ENCODE measurements around the gene LGI1. TPM values are rescaled to one million over a fixed set of nuclear protein-coding genes. Genes with fewer than 3 reads are reported as not detected.

Gene LGI1
- total RNA-seq, 1 experiment from 2014 or later = not detected

DNA sequence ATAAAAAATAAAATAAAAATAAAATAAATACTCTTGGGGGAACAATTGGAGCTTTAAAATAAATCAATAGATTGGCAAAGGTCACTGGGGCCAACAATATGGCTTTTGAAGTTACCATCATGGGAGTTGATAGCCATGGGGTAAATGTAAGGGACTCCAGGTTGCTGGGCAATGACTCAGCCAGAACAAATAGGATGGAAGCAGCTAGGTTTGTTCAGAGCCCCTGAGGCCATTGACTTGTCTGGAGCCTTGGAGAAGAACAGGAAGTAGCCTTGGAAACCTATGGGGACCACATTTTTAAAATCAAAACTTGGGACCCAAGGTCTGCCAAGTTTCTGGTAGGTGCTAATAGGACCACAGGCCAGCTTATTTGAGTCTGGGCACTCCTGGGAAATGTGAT, 35.2 kb upstream of the LGI1 start:
- POLR2A ChIA-PET = no interaction called here
- Mint-ChIP-seq H3K27ac (no peak overlapping the region), H3K9me3 (no peaks in the 10 kb centered on the region), H3K36me3 (no peaks in the 10 kb centered on the region), H3K4me1 (peaks cover 14% of the 10 kb centered on the region), H3K27me3 (ENCODE audit: low read depth) (peaks cover 13% of the 10 kb centered on the region), H3K4me3 (no peak overlapping the region)
- TF ChIP-seq ATF1 (CRISPR knock-in tag; IDR thresholded peaks at IDR 0.05) (no peak), NFYB (CRISPR knock-in tag; conservative IDR thresholded peaks at IDR 0.05; ENCODE audit: low read depth) (no peak), TEAD1 (CRISPR knock-in tag; IDR thresholded peaks at IDR 0.05) (no peak), IRF2 (CRISPR knock-in tag; IDR thresholded peaks at IDR 0.05; ENCODE audit: borderline replicate concordance, low read depth) (no peak), TEAD4 (CRISPR knock-in tag; IDR thresholded peaks at IDR 0.05) (no peak), OVOL2 (CRISPR knock-in tag; IDR thresholded peaks at IDR 0.05; ENCODE audit: borderline replicate concordance) (no peak), FOXP1 (CRISPR knock-in tag; IDR thresholded peaks at IDR 0.05; ENCODE audit: borderline replicate concordance) (no peak), NFATC4 (CRISPR knock-in tag; IDR thresholded peaks at IDR 0.05) (no peak), SMAD3 (CRISPR knock-in tag; IDR thresholded peaks at IDR 0.05; ENCODE audit: borderline replicate concordance) (no peak), SMAD4 (CRISPR knock-in tag; IDR thresholded peaks at IDR 0.05) (no peak)
- TF ChIP-seq, protein P1, sequence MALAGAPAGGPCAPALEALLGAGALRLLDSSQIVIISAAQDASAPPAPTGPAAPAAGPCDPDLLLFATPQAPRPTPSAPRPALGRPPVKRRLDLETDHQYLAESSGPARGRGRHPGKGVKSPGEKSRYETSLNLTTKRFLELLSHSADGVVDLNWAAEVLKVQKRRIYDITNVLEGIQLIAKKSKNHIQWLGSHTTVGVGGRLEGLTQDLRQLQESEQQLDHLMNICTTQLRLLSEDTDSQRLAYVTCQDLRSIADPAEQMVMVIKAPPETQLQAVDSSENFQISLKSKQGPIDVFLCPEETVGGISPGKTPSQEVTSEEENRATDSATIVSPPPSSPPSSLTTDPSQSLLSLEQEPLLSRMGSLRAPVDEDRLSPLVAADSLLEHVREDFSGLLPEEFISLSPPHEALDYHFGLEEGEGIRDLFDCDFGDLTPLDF (CRISPR knock-in tag; IDR thresholded peaks at IDR 0.05) = no peak
- TF ChIP-seq, protein P2, sequence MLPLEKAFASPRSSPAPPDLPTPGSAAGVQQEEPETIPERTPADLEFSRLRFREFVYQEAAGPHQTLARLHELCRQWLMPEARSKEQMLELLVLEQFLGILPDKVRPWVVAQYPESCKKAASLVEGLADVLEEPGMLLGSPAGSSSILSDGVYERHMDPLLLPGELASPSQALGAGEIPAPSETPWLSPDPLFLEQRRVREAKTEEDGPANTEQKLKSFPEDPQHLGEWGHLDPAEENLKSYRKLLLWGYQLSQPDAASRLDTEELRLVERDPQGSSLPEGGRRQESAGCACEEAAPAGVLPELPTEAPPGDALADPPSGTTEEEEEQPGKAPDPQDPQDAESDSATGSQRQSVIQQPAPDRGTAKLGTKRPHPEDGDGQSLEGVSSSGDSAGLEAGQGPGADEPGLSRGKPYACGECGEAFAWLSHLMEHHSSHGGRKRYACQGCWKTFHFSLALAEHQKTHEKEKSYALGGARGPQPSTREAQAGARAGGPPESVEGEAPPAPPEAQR (CRISPR knock-in tag; IDR thresholded peaks at IDR 0.05) = no peak
- TF ChIP-seq, protein P3, sequence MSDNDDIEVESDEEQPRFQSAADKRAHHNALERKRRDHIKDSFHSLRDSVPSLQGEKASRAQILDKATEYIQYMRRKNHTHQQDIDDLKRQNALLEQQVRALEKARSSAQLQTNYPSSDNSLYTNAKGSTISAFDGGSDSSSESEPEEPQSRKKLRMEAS (CRISPR knock-in tag; IDR thresholded peaks at IDR 0.05) = no peak
- TF ChIP-seq, protein P4, sequence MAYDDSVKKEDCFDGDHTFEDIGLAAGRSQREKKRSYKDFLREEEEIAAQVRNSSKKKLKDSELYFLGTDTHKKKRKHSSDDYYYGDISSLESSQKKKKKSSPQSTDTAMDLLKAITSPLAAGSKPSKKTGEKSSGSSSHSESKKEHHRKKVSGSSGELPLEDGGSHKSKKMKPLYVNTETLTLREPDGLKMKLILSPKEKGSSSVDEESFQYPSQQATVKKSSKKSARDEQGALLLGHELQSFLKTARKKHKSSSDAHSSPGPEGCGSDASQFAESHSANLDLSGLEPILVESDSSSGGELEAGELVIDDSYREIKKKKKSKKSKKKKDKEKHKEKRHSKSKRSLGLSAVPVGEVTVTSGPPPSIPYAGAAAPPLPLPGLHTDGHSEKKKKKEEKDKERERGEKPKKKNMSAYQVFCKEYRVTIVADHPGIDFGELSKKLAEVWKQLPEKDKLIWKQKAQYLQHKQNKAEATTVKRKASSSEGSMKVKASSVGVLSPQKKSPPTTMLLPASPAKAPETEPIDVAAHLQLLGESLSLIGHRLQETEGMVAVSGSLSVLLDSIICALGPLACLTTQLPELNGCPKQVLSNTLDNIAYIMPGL (CRISPR knock-in tag; IDR thresholded peaks at IDR 0.05) = no peak
- TF ChIP-seq, protein P5, sequence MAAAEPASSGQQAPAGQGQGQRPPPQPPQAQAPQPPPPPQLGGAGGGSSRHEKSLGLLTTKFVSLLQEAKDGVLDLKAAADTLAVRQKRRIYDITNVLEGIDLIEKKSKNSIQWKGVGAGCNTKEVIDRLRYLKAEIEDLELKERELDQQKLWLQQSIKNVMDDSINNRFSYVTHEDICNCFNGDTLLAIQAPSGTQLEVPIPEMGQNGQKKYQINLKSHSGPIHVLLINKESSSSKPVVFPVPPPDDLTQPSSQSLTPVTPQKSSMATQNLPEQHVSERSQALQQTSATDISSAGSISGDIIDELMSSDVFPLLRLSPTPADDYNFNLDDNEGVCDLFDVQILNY (CRISPR knock-in tag; IDR thresholded peaks at IDR 0.05) = no peak
- ATAC-seq = no peak
- no peak for DNase-seq (ENCODE audit: low spot score)
- CTCF ChIA-PET = no interaction called here

DNA sequence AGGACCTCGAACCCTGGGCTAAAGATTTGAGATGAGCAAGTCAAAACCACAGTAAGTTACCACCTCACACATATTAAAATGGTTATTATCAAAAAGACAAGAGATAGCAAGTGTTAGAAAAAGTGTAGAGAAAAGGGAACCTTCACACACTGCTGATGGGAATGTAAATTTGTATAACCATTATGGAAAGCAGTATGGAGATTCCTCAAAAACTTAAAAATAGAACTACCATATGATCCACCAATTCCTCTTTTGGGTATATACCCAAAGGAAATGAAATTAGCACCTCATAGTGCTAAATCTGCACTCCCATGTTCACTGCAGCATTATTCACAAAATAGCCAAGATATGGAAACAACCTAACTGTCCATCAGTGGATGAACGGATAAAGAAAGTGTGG, 34.6 kb upstream of the LGI1 start:
- Mint-ChIP-seq H3K4me1 (peaks cover 14% of the 10 kb centered on the region), H3K9me3 (no peaks in the 10 kb centered on the region), H3K27me3 (ENCODE audit: low read depth) (peaks cover 11% of the 10 kb centered on the region), H3K27ac (no peak overlapping the region), H3K4me3 (no peak overlapping the region), H3K36me3 (no peaks in the 10 kb centered on the region)
- ChIA-PET CTCF (no interaction called here), POLR2A (no interaction called here)
- ATAC-seq (no peak), DNase-seq (ENCODE audit: low spot score) (no peak)
- TF ChIP-seq, protein P6, sequence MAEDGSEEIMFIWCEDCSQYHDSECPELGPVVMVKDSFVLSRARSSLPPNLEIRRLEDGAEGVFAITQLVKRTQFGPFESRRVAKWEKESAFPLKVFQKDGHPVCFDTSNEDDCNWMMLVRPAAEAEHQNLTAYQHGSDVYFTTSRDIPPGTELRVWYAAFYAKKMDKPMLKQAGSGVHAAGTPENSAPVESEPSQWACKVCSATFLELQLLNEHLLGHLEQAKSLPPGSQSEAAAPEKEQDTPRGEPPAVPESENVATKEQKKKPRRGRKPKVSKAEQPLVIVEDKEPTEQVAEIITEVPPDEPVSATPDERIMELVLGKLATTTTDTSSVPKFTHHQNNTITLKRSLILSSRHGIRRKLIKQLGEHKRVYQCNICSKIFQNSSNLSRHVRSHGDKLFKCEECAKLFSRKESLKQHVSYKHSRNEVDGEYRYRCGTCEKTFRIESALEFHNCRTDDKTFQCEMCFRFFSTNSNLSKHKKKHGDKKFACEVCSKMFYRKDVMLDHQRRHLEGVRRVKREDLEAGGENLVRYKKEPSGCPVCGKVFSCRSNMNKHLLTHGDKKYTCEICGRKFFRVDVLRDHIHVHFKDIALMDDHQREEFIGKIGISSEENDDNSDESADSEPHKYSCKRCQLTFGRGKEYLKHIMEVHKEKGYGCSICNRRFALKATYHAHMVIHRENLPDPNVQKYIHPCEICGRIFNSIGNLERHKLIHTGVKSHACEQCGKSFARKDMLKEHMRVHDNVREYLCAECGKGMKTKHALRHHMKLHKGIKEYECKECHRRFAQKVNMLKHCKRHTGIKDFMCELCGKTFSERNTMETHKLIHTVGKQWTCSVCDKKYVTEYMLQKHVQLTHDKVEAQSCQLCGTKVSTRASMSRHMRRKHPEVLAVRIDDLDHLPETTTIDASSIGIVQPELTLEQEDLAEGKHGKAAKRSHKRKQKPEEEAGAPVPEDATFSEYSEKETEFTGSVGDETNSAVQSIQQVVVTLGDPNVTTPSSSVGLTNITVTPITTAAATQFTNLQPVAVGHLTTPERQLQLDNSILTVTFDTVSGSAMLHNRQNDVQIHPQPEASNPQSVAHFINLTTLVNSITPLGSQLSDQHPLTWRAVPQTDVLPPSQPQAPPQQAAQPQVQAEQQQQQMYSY (CRISPR knock-in tag; IDR thresholded peaks at IDR 0.05) = no peak
- no peak for TF ChIP-seq JUN (CRISPR knock-in tag; IDR thresholded peaks at IDR 0.05)
- TF ChIP-seq, protein P1 (CRISPR knock-in tag; IDR thresholded peaks at IDR 0.05) = no peak
- no peak for TF ChIP-seq ETV6 (CRISPR knock-in tag; IDR thresholded peaks at IDR 0.05)
- TF ChIP-seq JAZF1 (CRISPR knock-in tag; IDR thresholded peaks at IDR 0.05) = no peak
- TF ChIP-seq, protein P7, sequence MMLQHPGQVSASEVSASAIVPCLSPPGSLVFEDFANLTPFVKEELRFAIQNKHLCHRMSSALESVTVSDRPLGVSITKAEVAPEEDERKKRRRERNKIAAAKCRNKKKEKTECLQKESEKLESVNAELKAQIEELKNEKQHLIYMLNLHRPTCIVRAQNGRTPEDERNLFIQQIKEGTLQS (CRISPR knock-in tag; conservative IDR thresholded peaks at IDR 0.05) = no peak
- no peak for TF ChIP-seq ZNF232 (CRISPR knock-in tag; IDR thresholded peaks at IDR 0.05)
- TF ChIP-seq, protein P8, sequence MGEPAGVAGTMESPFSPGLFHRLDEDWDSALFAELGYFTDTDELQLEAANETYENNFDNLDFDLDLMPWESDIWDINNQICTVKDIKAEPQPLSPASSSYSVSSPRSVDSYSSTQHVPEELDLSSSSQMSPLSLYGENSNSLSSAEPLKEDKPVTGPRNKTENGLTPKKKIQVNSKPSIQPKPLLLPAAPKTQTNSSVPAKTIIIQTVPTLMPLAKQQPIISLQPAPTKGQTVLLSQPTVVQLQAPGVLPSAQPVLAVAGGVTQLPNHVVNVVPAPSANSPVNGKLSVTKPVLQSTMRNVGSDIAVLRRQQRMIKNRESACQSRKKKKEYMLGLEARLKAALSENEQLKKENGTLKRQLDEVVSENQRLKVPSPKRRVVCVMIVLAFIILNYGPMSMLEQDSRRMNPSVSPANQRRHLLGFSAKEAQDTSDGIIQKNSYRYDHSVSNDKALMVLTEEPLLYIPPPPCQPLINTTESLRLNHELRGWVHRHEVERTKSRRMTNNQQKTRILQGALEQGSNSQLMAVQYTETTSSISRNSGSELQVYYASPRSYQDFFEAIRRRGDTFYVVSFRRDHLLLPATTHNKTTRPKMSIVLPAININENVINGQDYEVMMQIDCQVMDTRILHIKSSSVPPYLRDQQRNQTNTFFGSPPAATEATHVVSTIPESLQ (CRISPR knock-in tag; IDR thresholded peaks at IDR 0.05) = no peak
- TF ChIP-seq, protein P9, sequence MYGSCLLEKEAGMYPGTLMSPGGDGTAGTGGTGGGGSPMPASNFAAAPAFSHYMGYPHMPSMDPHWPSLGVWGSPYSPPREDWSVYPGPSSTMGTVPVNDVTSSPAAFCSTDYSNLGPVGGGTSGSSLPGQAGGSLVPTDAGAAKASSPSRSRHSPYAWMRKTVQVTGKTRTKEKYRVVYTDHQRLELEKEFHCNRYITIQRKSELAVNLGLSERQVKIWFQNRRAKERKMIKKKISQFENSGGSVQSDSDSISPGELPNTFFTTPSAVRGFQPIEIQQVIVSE (CRISPR knock-in tag; IDR thresholded peaks at IDR 0.05; ENCODE audit: borderline replicate concordance) = no peak
